Keratinocyte (primary cell): ENCODE results near the gene APOD.

Source experiments
- EZH2 ChIP-seq: IDR thresholded peaks from one replicate; pipeline ENCODE4 v1.6.1; 2012; ENCODE audit warnings: inconsistent platforms, mild to moderate bottlenecking, low read length, moderate library complexity
- TF ChIP-seq, protein P1 (sequence below), 3 experiments: IDR thresholded peaks in 1 of 3; conservative IDR thresholded peaks in 1 of 3; optimal IDR thresholded peaks in 1 of 3; 2 replicates in 2 of 3; 3 replicates in 1 of 3; pipeline versions ENCODE3 to v1.5.1; 2011; ENCODE audit warnings: low read length in 3 of 3, mild to moderate bottlenecking in 3 of 3, moderate library complexity in 2 of 3, control low read depth in 1 of 3, inconsistent platforms in 1 of 3; ENCODE audit not compliant: insufficient read depth in 2 of 3; ENCODE audit errors: extremely low read depth in 1 of 3

DNA sequence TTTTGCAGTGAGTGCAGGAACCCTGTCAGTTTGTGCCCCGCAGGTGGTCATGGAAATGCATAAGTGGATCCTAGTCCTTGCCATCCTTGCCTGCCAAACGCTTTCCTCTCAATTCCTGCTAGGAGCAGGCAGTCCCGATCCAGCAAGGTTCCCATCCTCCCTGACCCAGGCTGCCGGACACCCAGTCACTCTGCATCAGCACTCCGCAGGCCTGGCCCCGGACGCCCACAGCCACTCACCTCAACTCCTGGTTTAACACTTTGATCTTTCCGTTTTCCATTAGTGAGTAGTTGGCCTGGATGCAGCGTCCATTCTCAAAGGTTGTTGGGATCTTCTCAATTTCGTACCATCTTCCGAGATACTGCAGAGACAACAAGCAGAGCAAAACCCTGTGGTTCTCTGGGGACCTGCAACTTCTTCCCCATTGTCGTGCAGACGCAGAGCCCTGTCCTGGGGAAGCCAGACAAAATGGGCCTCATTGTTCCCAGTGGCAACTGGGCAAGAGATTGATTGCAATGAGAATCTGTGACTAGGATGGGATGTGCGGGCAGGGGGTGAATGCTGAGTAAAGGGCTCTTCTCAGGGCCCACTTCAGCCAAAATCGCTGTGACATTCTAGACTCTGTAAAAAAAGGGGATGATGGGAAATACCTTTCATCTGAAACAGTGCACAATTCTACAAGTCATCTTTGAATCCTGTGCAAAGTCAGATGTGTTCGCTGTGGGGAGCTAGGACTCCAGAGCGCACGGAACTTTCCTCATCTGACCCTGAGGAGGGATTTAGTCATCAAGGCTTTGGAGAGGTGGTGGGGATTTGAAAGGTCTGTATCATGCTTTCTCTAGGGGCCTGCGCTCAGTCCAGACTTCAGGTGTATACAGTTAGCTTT, 9.9 kb downstream of the APOD start:
- TF ChIP-seq, protein P1, sequence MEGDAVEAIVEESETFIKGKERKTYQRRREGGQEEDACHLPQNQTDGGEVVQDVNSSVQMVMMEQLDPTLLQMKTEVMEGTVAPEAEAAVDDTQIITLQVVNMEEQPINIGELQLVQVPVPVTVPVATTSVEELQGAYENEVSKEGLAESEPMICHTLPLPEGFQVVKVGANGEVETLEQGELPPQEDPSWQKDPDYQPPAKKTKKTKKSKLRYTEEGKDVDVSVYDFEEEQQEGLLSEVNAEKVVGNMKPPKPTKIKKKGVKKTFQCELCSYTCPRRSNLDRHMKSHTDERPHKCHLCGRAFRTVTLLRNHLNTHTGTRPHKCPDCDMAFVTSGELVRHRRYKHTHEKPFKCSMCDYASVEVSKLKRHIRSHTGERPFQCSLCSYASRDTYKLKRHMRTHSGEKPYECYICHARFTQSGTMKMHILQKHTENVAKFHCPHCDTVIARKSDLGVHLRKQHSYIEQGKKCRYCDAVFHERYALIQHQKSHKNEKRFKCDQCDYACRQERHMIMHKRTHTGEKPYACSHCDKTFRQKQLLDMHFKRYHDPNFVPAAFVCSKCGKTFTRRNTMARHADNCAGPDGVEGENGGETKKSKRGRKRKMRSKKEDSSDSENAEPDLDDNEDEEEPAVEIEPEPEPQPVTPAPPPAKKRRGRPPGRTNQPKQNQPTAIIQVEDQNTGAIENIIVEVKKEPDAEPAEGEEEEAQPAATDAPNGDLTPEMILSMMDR (optimal IDR thresholded peaks at IDR 0.05 in 1 of 3, IDR thresholded peaks at IDR 0.05 in 1 of 3, conservative IDR thresholded peaks at IDR 0.05 in 1 of 3; ENCODE audit: extremely low read depth in 1 of 3, insufficient read depth in 2 of 3, low read length in 3 of 3) = no peak
- TF ChIP-seq EZH2 = no peak
